ENCODE measurements around the gene RETN. TPM values are rescaled to one million over a fixed set of nuclear protein-coding genes. Genes with fewer than 3 reads are reported as not detected.

Gene RETN
- total and polyA plus RNA-seq, 2 donors from 2014 or later = 1.1 TPM; not detected in 1

GRCh38 chr19:7658219-7658686, 10.6 kb upstream of the RETN start:
- no peak for TF ChIP-seq CTCF (IDR thresholded peaks at IDR 0.05; ENCODE audit: borderline replicate concordance, extremely low read depth, insufficient read depth)
- no peaks in the 10 kb centered on the region for H3K9me3 ChIP-seq (ENCODE audit: control insufficient read depth in 2 of 3, insufficient read depth in 1 of 3, low read length in 3 of 3)
- H3K27me3 ChIP-seq (ENCODE audit: control insufficient read depth, insufficient read depth, low read length) = no peaks in the 10 kb centered on the region
- H3K4me1 ChIP-seq (ENCODE audit: control insufficient read depth in 2 of 3, insufficient read depth in 2 of 3, low read depth in 1 of 3, low read length in 3 of 3) = no peaks in the 10 kb centered on the region
- FAIRE-seq (no peak), DNase-seq (peak in 1 of 5 donors; percentile 33)
- intact Hi-C loops (cut with DNase I) = no loop called here
- H3K4me3 ChIP-seq (ENCODE audit: low read length in 3 of 3) = no peak overlapping the region
- H3K27ac ChIP-seq (ENCODE audit: low read depth in 2 of 2, low read length in 2 of 2) = no peak overlapping the region
- H3K9ac ChIP-seq (ENCODE audit: low read length in 3 of 3) = no peak overlapping the region
- H3K36me3 ChIP-seq (ENCODE audit: control insufficient read depth in 2 of 3, insufficient read depth in 3 of 3, low read length in 3 of 3) = no peaks in the 10 kb centered on the region

GRCh38 chr19:7661744-7662538, 6.9 kb upstream of the RETN start:
- Histone ChIP-seq H3K36me3 (ENCODE audit: control insufficient read depth in 2 of 3, insufficient read depth in 3 of 3, low read length in 3 of 3) (no peaks in the 10 kb centered on the region), H3K4me1 (ENCODE audit: control insufficient read depth in 2 of 3, insufficient read depth in 2 of 3, low read depth in 1 of 3, low read length in 3 of 3) (no peaks in the 10 kb centered on the region), H3K9me3 (ENCODE audit: control insufficient read depth in 2 of 3, insufficient read depth in 1 of 3, low read length in 3 of 3) (no peaks in the 10 kb centered on the region), H3K4me3 (ENCODE audit: low read length in 3 of 3) (no peak overlapping the region), H3K9ac (ENCODE audit: low read length in 3 of 3) (no peak overlapping the region), H3K27me3 (ENCODE audit: control insufficient read depth, insufficient read depth, low read length) (no peaks in the 10 kb centered on the region), H3K27ac (ENCODE audit: low read depth in 2 of 2, low read length in 2 of 2) (no peak overlapping the region)
- intact Hi-C loops (cut with DNase I) = no loop called here
- DNase-seq (no peak), FAIRE-seq (no peak)
- TF ChIP-seq CTCF (IDR thresholded peaks at IDR 0.05; ENCODE audit: borderline replicate concordance, extremely low read depth, insufficient read depth) = no peak

GRCh38 chr19:7662657-7663056, 6.2 kb upstream of the RETN start:
- H3K27ac ChIP-seq (ENCODE audit: low read depth in 2 of 2, low read length in 2 of 2) = no peak overlapping the region
- intact Hi-C loops (cut with DNase I) = no loop called here
- no peak for TF ChIP-seq CTCF (IDR thresholded peaks at IDR 0.05; ENCODE audit: borderline replicate concordance, extremely low read depth, insufficient read depth)
- H3K9ac ChIP-seq (ENCODE audit: low read length in 3 of 3) = no peak overlapping the region
- no peak overlapping the region for H3K4me3 ChIP-seq (ENCODE audit: low read length in 3 of 3)
- no peak for FAIRE-seq
- no peaks in the 10 kb centered on the region for H3K36me3 ChIP-seq (ENCODE audit: control insufficient read depth in 2 of 3, insufficient read depth in 3 of 3, low read length in 3 of 3)
- no peak for DNase-seq
- H3K27me3 ChIP-seq (ENCODE audit: control insufficient read depth, insufficient read depth, low read length) = no peaks in the 10 kb centered on the region
- no peaks in the 10 kb centered on the region for H3K4me1 ChIP-seq (ENCODE audit: control insufficient read depth in 2 of 3, insufficient read depth in 2 of 3, low read depth in 1 of 3, low read length in 3 of 3)
- no peaks in the 10 kb centered on the region for H3K9me3 ChIP-seq (ENCODE audit: control insufficient read depth in 2 of 3, insufficient read depth in 1 of 3, low read length in 3 of 3)
